HS-27A (cell line): ENCODE measurements around the gene ANKIB1.
"Not testable (repeated sequence)": the region's sequence is repeated elsewhere in the genome, so short reads cannot be mapped to it uniquely, and the experiment has no call there.

ENCODE experiments used
- DNase-seq: peaks from one replicate; pipeline ENCODE4 v3.0.0-alpha.2; 2012; ENCODE audit warnings: low read depth, missing footprints

The ANKIB1 gene

DNA sequence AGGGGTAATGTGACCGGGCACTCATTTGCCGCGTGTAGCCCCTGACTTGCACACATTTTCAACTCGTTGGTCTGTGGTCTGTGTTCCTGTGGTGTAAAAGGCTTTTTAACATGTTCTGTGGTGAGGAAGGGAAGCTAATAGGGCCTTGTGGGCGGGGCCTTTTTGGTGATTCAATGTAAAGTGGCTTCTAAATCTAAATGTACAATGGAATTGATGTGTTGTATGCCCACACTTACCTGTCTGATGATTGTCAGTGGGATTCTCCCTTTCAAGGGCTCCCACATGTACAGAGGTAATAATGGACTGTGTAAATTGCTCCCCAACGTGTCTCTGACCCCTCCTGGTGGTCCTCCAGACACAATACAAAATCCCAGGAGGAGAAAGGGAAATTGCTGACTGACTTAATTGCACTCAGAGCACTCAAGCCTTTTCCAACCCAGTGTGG, 158.4 kb downstream of the ANKIB1 start:
- DNase-seq: no peak

DNA sequence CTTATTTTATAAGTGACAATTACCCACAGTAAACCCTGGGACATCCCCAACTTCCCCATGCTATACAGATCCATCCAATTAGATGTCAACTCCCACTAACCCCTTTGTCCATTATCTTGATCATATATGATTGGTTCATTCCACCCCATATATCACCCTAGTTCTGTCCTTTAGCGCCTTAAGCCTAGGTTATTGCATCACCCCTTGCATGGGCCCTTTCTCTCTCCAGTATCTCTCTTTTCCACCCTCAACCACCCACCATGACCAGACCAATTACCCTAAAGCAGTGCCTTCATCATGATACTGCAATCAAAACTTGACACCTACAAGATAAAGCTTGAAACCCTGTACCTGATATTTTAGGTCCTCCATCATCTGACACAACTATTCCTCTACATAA, 163.6 kb downstream of the ANKIB1 start:
- no peak for DNase-seq

DNA sequence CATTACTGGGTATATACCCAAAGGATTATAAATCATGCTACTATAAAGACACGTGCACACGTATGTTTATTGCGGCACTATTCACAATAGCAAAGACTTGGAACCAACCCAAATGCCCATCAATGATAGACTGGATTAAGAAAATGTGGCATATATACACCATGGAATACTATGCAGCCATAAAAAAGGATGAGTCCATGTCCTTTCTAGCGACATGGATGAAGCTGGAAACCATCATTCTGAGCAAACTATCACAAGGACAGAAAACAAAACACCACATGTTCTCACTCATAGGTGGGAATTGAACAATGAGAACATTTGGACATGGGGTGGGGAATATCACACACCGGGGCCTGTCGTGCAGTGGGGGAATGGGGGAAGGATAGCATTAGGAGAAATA, 164.4 kb downstream of the ANKIB1 start:
- not testable (repeated sequence) for DNase-seq

DNA sequence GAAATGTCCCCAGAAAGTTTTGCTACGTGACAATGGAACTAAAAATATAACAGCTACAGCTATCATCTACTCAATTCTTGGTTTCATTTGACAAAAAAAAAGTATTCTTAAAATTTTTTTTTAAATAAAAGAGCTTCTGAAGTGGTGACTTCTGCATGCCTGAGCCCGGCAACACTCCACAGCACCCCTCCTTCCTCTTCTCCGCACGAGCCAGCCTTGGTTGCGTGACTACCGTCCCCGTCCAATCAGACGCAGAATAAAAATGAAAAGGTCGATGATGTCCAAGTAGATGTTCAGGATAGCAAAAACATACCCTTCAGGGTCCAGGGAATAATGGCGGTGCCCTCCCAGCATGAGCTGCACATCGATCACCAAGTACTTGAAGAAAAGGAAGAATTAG, 167.0 kb downstream of the ANKIB1 start:
- no peak for DNase-seq

DNA sequence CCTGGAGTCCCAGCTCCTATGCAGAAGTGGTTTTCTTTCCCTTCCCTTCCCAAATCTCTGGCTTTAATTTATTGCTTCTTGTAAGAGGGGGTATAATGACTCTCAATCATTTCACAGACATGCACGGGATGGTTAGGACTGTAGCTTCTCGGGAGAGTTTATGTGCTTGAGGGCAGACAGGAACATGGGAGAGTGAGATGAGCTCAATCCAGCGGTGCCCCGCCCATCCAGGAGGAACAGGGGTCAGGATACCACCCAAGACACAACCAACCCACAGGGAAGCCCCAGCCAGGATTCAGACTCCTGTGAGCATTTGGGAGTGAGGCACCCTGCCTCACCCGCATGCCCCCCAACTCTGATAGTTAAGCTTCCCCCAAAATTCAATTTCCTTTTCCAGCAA, 167.8 kb downstream of the ANKIB1 start:
- DNase-seq: no peak

DNA sequence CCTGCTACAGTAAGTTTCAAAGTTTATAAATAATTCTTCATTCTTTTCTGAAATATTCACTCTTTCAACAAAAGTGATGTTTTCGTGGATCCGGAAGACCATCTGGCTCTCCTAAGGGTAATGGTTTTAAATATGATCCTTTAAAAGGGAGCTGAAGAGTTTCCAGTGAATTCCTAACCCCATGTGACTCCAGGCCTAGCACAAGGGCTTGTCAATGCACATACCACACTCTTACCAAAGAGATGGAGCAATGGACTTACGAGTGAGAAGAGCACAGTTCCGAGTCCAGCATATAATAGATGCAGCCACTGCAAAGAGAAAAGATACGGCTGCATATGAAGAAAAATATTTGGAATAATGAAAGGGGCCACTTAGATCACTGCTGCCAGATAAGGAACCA, 169.5 kb downstream of the ANKIB1 start:
- no peak for DNase-seq

DNA sequence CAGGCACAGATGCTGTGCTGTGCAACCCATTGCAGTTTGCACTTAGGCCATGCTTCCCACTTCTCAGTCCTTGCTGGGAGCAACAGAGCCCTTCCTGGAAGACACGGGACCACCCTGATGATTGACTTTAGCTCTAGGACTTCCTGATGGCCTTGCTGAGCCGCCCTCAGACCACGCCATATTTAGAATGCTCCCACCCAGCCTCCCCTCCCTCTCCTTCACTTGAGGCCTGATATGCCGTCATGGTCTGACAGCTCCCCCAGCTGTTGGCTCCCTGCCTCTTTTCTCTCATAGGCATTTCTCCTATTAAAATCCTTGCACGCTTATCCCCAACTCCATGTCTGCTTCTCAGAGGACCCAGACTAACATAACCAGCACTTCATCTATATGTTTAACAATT, 172.1 kb downstream of the ANKIB1 start:
- no peak for DNase-seq

DNA sequence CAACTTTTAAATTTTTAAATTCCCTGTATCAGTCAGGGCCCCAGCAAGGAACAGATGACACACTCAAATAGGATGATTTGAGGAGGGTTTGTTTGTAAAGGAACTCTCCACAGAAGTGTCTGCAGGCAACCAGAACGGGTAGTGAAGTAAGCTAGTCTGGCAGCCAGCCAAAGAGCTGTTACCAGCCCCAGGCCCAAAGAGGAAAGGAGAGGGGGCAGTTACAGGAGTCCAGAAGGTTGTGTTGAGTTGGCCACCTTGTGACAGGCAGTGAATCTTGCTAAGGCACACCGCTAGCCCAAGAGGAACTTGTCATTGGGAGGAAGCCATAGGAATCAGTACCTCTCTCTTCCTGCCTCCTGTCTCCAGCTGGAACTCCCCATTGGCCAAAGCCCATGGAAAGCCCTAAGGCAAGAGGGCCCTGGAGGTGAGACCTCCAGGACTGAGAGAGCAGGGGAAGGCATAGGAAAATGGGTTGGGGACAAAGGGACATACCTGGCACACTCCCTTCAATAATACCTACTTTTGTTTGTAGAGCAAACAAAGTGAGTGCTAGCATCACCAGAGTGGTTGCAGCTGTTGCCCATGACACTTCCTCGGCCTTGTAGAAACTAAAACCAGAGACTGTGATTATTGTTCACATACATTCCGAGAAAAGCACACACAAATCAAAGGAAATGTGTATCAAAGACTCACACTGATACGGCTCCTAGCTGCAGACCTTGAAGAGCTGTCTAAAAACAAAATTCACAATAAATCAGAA, 176.1 kb downstream of the ANKIB1 start:
- no peak for DNase-seq

DNA sequence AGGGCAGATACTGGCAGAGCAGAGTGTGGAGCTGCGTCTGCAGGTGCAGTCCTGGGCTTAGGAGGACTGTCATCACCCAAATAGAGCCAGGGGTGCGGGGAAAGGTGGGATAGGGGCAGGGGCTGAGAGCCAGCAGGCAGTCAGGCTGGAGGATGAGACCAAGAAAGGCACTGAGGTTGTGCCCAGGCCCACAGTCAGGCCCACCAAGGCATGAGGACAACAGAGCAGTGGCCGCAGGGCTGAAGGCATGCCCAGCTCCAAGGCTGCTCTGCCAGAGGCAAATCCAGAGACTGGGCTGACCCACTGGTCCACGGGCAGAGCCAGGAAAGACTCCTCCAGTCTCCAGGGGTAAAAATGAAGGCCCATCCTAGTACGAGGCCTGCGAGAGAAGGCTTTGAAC, 177.2 kb downstream of the ANKIB1 start:
- DNase-seq: no peak

DNA sequence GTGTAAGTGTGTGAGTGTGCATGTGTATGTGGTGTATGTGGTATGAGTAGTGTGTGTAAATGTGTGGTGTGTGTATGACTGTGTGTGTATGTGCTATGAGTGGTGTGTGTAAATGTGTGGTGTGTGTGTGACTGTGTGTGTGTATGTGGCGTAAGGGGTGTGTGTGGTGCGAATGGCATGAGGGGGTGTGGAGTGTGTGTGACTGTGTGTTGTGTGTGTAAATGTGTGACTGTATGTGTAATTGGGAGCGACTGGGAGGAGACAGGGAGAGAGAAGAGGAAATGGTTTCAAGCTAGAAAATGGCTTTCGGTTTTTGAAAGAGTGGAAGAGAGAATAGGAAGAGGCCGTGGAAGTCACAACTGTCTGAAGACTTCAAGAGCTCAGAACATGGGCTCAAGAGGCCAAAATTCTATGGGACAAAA, 177.9 kb downstream of the ANKIB1 start:
- no peak for DNase-seq

DNA sequence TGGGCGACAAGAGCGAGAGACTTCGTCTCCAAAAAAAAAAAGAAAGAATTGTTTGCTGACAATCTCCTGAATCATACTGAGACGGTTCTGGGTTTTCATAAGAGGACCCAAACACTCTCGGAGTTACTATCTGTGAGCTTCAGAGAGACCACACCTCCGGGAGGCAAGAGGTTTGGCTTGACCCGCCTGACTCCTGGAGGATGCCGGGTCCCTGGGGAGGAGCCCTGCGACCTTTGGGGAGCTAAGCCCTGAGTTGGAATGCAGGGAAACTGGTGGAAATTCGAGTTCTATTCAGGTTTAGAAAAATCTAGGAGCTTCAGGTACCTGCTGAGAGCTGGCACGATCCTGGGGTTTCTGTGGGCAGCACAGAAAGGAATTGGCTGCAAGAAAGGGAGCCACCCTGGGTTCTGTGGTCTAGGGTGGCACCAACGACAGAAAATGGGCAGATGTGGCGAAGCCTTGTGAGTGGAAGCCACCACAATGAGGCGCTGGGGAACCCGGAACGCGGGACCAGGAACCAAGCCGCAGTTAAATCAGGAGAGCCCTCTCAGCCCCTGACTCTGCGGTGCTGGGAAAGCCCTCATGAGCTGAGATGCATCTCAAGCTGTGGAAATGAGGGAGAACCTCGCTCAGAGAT, 179.7 kb downstream of the ANKIB1 start:
- DNase-seq: no peak

DNA sequence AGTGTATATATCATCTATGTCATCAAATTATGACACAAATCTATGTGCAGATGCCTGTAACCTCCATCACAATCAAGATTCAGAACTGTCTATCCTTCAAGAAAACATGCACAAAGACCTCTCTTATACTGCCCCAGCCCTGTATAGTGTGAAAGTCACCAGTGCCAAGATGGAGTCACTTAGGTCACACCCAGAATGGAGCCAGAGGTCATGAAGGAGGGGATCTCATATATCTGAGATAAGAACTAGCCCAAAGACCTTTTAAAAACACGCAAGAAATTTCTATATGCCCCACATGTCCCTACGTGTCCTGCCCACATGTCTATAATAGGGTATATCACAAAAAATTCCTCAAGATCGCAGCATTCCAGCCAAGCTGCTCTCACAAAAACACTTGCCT, 181.4 kb downstream of the ANKIB1 start:
- no peak for DNase-seq

DNA sequence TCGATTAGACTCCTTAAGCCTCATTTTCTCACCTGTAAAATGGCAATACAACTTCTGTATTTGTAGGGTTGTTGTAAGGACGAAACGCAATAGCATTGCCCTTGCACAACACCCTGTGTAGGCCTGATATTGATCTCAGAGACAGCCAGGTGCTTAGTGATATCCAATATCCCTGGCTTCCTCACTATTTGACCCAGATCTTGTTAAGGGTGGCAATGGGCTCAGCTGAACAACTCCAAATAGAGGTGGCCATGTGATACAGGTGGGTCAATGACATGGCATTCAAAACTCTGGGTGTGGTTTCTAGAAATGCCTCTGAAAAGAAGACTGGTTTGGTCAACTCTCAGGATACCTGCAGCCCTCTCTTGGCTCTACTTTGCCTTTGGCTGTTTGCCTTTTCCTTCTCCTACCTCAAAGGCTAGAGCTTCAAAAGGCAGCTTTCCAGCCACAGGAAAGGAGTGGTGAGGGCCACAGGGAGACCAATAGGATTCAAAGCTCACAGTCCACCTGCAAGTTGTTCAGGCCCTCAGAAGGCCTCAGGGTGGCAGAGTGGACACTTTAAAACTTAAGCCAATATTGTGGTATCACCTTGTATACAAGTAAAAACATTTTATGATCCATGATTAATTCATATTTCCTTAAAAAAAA, 186.6 kb downstream of the ANKIB1 start:
- no peak for DNase-seq

DNA sequence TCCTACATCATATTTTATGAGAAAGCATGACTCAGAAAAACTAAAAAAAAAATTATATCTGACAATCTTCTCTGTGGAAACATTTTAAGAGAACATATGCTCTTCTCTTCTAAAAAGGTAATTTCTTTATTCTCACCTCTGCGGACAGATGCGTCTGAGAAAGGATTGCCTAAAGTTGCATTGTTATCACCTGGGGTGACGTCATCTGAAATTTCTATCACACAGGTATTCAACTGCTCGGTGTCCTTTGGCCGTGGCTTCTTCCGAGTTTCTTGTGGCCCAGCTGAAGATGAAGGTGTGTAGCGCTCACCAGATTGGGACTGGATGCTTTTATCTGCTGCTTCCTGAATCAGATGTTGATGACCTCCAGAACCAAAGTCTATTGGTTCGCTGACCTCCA, 187.2 kb downstream of the ANKIB1 start:
- no peak for DNase-seq

DNA sequence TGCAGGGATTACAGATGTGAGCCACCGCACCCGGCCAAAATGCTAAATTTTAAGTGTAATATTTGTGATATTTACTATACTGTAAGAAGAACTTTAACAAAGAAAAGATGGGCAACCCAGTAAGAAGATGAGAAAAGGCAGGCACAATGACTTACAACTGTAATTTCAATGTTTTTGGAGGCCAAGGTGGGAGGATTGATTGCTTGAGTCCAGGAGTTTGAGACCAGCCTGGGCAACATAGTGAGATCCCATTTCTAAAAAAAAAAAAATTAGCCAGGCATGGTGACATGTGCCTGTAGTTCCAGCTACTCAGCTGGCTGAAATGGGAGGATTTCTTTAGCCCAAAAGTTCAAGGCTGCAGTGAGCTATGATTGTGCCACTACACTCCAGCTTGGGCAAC, 189.8 kb downstream of the ANKIB1 start:
- DNase-seq: no peak

DNA sequence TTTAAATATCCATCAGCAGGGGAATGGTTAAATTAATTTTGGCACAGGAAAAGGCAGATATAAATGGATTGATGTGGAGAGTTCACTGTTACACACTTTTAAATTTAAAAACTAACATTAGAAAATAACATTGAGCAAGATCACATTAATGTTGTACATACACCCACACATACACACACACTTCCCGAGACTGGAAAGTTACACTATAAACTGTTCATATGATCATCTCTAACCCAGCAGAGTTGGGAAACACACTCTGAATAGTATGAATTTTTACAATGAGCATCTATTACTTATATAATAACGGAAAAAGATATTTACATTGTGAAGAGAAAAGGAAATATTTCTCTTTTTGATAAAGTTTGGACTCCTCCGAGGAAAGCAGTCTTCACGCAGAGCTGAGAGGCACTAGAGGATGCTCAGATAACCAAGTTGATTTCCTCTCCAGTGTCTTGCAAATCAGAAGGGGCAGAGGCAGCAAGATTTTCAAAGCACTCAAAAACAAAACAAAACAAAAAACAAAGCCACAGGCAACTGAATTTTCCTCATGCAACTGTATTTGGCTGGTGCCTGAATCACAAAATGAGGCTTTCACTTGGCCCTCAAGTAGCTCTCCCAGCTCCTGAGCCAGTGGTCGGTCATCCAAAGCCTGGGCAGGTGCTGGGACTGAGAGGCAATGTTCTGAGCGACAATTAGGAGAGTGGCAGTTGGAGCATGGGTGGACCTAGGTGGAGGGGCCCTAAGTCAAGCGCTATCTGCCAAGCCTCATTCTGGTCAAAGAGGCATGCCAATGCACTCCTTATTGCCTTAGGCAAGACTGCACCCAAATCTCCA, 191.1 kb downstream of the ANKIB1 start:
- DNase-seq: no peak

DNA sequence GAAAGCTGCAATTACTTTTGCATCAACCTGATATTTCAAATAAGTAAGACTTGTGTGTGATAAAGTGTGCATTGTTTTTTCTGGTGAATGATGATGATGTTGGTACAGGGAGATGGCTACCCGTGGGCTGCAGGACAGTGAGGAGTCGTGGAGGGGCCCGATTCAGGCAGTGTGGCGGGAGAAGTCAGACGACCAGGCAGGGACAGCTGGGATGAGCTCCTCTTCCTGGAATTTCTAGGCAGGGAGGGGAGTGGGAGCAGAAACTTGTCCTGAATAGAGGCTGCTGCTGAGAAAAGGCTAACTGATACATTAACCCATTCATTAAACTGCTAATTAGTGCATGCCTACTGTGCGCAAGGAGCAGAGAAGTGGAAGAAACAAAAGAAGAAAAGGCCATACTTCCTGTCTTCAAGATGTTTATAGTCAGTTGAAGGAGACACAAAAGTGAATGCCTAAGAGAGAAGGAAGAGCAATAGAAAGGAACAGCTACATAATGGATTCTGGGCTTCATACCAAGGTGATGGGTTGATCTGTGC, 192.2 kb downstream of the ANKIB1 start:
- DNase-seq: no peak

DNA sequence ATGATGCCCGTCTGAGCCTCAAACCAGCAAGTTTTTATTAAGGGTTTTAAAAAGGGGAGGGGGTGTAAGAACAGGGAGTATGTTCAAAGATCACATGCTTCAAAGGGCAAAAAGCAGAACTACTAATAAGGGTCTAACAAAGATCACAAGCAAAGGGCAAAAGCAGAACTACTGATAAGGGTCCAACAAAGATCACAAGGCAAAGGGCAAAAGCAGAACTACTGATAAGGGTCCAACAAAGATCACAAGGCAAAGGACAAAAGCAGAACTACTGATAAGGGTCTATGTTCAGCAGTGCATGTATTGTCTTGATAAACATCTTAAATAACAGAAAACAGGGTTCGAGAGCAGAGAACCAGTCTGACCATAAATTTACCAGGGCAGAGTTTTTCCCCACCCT, 196.9 kb downstream of the ANKIB1 start:
- DNase-seq: not testable (repeated sequence)

DNA sequence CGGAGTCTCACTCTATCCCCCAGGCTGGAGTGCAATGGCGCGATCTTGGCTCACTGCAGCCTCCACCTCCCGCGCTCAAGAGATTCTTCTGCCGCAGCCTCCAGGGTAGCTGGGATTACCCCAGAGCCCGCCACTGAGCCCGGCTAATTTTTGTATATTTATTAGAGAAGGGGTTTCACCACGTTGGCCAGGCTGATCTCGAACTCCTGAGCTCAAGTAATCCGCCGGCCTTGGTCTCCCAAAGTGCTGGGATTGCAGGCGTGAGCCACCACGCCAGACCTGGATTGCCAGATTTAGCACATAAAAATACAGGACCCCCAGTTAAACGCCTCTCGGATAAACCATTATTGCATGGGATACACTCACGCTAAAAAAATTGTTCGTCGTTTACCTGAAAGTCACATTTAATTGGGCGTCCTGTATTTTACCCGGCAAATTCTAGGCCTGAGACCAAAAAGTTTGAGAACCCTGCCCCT, 201.1 kb downstream of the ANKIB1 start:
- no peak for DNase-seq

DNA sequence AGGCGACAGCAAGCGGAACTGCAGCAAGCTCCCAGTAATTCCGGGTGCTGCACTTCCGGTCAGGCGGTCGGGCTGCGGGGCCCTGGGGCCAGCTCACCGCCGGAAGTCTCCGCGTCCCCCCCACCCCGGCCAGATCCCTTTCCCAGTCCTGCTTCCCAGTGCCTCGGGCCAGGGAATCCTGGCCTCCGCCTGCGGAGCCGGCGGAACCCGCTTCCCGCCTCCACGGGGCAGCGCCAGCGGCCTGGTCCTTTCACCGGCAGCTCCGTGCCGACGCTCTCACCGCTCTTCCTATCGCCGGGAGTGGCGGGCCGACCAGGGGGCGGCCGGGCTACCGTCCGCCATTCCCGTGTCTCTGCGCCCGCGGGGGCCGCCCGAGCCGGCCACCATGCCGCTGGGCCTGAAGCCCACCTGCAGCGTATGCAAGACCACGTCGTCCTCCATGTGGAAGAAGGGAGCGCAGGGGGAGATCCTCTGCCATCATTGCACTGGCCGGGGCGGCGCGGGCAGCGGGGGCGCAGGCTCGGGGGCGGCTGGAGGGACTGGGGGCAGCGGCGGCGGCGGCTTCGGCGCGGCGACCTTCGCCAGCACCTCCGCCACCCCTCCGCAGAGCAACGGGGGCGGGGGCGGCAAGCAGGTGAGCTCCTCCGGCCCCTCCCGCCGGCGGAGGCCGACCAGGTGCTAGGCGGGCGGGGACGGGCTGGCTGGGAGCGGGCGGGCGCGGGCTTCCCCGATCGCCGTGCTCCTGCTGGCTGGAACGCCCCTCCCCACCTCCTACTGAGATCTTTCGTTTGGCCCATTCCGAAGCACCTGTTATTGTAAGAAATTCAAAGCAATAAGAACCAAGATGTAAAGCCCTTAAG, 201.8 kb downstream of the ANKIB1 start, which contains the start of gene GATAD1:
TSS of gene GATAD1 (plus strand) at position 138 of the 860 bp plus-strand sequence. CDS start at position 386, 248 bp downstream.
- peak; percentile 60 for DNase-seq

DNA sequence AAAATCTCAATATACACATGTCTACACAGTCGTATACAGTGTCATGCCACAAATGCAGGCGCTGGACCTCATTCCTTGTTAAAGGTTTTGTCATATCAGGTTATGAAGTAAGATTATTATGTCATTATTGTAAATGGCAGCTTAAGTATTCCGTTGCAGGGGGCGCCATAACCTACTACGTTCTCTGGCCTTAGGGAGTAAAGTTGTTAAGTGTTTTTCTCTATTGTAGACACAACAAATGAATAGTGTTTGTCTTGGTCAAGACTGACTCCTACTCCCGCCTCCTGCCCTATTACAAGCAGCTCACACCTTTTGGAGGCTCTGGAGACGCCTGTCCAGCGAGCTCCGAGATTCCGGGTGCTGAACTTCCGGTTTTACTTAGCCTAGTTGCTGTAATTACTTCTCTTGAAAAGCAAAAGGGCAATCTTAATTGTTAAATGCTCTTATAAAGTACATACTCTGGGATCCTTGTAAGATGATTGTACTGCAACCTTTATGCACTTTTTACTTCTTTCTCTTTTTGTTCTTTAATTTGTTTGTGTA, 202.5 kb downstream of the ANKIB1 start:
- peak; percentile 4 for DNase-seq
